SU-DHL-6 (cell line): ENCODE results near the gene SPRY4.

Source experiments
- EZH2phosphoT487 ChIP-seq: fragments of 200-600 bp; sonication (generic), shearing (Covaris generic); conservative IDR thresholded peaks from 2 replicates; pipeline ENCODE4 v1.6.1; 2018; ENCODE audit warnings: mild to moderate bottlenecking, antibody characterized with exemption, low read length, moderate library complexity, mixed read lengths
- TF ChIP-seq, protein P1 (sequence below): fragments of 200-600 bp; sonication (generic); IDR thresholded peaks from one replicate; pipeline ENCODE4 v1.5.1; 2017; ENCODE audit warnings: antibody characterized with exemption, mild to moderate bottlenecking, low read length, moderate library complexity; ENCODE audit not compliant: insufficient read depth, poor library complexity, severe bottlenecking

GRCh38 chr5:142323480-142324135, 1.2 kb downstream of the SPRY4 start:
- TF ChIP-seq EZH2phosphoT487, result no peak
- TF ChIP-seq, protein P1, sequence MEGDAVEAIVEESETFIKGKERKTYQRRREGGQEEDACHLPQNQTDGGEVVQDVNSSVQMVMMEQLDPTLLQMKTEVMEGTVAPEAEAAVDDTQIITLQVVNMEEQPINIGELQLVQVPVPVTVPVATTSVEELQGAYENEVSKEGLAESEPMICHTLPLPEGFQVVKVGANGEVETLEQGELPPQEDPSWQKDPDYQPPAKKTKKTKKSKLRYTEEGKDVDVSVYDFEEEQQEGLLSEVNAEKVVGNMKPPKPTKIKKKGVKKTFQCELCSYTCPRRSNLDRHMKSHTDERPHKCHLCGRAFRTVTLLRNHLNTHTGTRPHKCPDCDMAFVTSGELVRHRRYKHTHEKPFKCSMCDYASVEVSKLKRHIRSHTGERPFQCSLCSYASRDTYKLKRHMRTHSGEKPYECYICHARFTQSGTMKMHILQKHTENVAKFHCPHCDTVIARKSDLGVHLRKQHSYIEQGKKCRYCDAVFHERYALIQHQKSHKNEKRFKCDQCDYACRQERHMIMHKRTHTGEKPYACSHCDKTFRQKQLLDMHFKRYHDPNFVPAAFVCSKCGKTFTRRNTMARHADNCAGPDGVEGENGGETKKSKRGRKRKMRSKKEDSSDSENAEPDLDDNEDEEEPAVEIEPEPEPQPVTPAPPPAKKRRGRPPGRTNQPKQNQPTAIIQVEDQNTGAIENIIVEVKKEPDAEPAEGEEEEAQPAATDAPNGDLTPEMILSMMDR, result no peak
